Colon (tissue), 2 donors: ENCODE results near the gene ARHGAP25.

Experiments
- FAIRE-seq: peaks from 2 replicates; lab custom pipeline; 2012; peaks lifted over from hg19 to GRCh38; lab: Jason Lieb, UNC
- donor health status: control.
- donor health status: control.

ARHGAP25 gene

DNA sequence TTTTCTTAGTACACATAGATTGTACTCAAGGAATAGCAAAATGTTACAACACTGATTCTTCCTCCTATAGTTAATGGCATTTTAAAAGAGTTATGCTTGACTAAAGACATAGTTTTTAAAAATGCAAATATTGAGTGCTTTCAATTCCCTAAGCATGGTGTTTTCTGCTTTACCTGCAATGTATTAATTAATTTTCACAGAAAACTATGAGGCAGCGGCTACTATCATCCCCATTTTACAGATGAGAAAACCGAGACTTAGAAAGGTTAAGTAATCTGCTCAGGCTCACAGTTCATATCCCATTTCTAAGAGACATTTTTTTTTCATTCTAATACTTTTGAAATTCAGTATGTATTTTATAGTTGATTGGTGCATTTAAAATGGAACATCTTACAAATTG, 98.6 kb downstream of the ARHGAP25 start:
- FAIRE-seq: no peak

DNA sequence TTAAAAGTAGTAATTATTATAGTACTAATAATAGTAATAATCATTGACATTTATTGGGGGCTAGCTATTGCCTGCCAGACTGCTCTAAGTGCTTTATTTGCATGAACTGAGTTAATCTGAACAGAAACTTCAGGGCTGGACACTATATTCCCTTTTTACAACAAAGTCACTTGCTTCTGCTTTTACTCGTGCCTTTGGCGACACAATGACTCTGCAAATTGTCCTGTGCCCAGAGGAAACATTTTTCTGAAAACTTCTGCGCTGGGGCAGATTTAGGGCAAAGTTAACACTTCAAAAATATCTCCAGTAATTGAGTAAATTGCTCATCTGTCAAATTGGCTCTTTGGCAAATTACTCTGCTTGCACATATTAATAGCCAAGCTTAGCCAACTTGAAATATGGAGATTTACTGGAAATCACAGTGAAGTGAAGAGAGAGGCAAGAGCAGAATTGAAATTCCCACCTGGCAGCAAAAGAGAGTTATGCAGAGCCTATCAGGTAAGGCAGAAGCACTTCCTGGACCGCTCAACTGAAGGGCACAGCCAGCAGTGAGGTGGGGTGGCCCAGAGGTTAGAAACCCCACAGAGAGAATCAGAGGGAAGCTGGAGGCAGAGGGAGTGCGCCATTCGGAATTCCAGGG, 100.2 kb downstream of the ARHGAP25 start:
- no peak for FAIRE-seq

DNA sequence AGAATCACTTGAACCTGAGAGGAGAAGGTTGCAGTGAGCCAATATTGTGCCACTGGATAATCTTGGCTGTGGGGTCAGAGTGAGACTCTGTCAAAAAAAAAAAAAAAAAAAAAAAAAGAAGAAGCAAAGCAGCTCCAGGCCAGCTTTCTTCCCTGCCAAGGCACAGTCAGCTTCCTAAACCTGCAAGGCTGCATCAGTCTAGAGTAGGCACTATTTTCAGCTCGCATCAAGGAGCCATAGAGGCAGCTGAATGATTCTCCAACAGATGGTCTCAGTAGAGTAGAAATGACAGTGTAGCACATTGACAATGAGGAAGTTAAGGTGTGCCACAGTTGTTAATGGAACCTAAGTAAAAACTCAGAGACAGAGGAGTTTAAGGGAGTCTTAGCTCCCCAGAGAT, 101.0 kb downstream of the ARHGAP25 start:
- FAIRE-seq: no peak

DNA sequence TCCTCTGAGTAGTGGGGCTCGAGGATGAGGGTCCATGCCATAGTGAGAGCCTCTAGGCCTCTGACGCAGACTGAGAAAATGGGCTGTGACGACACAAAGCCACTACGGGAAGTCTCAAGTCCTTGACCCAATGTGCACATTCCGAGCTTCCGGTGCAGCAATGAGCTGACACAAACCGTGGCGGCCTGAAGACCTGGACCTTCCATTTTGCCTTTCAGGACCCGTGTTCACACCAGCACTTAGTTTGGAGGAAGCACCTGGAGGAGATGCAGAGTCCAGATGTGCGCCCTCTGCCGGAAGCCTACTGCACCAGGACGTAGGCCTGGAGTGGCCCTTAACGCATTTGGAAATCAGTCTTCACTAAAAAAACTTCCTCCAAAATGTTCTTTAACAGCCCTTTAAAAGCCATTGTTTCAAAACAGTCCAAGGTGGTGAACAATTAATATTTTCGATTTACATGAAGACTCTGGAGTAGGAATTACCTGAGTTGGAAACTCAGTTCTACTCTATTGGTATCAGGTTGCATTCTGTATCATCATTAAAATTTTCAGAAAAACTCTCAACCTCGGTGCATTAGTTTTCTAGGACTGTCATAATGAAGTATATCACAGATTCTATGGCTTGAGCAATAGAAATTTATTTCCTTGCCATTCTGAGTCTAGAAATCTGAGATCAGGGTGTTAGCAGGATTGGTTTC, 102.7 kb downstream of the ARHGAP25 start:
- FAIRE-seq: no peak

DNA sequence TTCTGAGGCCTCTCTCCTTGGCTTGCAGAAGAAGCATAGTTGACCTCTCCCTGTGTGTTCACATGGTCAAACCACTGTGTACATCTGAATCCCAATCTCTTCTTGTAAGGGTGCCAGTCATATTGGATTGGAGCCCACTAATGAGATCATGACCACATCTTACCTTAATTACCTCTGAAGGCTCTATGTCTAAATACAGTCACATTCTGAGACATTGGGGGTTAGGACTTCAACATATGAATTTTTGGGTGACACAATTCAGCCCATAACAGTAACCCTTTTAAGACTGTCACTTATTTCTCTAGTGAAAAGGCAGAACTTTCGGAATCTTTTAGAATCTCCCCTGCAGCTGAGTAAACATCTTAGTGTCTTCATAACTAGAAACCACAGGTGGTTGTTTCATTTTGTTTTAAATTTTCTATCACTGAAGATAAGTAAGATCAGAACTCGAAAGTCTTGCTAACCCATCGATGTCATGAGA, 103.3 kb downstream of the ARHGAP25 start:
- no peak for FAIRE-seq

DNA sequence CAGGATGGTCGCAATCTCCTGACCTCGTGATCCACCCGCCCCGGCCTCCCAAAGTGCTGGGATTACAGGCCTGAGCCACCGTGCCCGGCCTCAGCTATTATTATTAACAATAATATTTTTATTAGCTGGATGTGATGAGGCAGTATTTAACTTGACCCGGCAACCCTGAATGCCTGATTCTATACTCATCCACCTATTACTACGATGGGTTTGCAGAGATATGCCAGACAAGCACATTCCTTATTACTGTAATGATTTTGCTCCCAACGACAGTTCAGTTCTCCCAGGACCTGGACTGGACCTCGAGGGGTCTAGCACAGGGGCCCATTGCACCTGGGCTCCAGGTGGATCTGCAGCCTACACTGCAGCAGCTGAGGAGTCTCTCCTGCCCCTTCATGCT, 104.0 kb downstream of the ARHGAP25 start:
- no peak for FAIRE-seq

DNA sequence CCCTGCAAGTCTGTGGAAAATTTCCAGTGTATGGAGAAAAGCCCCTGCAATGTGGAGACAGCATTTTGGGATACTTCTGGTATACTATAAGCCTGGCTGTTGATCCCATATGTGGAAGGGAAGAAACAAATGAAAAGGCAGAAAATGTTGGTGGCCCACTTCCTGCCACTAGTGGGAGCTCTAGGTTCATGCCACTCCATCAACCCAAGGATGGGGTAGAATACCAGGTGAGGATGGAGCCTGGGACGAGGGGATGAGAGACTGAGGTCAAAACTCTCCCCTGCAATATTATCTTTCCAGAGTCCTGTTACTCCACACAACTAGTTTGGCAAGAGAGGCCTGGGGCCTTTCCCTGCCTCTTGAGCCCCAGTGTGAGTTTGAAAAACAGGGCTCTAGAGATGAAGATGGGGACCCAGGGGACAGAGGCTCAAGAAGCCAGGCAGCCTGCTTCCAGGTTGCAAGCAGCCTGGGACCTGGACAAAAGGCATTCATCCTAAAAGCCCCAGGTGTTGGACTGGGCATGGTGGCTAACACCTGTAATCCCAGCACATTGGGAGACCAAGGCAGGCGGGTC, 104.7 kb downstream of the ARHGAP25 start:
- no peak for FAIRE-seq

DNA sequence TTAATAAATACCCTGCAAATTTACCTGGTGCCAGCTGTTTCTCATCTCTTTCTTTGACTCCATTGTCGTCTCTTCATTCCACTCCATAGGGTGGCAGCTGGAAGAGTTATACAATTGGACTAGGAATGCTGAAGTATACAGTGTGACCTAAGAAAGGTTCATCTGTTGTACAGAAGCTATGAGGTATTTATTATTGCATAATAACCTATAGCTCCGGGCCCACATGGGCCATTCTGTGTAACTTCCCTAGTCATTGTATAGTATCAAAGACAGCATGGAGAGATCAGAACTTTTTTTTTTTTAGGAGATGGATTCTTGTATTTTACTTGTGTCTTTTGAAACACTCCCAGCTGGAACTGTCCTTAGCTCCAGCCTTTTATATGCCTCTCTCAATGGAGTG, 110.4 kb downstream of the ARHGAP25 start:
- FAIRE-seq: no peak

DNA sequence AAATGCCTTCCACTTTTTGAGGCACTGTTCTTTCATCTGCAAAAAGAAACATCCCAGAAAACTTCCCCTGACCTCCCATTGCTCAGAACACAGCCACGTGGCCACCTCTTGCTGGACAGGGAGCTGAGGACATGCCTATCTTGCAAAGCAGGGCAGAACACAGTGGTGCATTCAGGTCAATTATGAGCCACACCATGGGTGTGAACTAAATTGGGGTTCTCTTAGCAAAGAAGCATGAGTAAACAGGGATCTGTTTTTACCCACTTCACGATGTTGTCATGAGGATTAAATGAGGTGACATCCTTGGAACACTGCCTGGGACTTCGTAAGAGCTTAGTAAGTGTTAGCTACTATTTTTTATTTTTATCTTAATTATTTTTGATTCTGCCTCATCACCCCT, 111.5 kb downstream of the ARHGAP25 start:
- FAIRE-seq: no peak

DNA sequence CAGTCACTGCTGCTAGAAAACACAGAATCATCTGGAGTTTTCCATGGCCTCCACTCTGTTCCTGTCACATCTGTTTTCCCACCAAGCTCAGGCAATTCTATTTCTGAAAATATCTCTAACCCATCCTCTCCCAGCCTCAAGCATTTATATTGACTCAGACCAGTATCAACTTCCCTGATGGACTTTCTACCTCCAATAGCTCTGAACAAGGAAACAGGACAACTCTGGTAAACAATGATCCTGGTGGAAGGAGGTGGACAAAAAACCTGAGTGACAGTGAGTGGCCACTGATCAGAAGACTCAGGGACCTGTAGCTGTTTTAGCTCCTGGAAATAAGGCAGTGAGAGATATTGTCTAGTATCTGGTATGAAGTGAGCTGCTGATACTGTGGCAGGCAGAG, 113.1 kb downstream of the ARHGAP25 start:
- no peak for FAIRE-seq

DNA sequence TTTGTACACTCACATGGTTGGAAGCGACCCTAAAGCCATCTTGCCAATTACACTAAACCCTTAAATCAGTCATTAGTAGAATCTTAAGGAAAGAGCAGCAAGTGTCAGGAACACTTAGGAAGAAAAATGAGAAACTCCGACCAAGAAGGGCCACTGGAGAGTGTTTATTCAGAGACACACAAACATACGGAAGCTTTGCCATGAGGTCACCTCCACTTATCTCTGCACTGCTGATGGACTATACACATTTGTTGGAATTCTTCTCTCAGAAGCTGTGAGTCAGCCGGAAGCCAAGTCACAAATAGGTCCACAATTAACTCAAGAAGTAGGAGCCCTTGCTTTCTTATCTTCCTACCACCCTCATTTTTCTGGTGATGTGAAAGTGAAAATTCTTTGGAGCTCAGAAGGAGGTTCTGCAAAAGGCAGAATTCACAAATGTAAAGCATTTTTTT, 115.0 kb downstream of the ARHGAP25 start:
- no peak for FAIRE-seq

DNA sequence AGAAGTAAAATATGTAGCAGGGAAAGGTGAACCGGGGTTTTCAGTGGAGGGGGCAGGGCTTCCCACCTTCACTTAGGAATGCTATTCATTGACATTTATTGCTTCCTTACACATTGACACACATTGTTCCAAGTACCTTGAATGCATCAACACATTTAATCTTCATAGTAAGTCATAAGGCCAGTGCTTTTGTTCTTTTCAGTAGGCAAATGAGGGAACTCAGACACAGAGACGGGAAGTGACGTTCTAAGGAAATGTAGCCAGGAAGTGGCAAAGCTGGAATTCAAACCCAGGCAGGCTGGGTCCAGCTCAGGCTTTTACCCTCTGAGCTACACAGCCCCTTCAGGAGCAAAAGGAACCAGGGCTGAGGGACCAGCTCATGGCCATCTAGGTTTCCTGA, 115.9 kb downstream of the ARHGAP25 start:
- FAIRE-seq: no peak

DNA sequence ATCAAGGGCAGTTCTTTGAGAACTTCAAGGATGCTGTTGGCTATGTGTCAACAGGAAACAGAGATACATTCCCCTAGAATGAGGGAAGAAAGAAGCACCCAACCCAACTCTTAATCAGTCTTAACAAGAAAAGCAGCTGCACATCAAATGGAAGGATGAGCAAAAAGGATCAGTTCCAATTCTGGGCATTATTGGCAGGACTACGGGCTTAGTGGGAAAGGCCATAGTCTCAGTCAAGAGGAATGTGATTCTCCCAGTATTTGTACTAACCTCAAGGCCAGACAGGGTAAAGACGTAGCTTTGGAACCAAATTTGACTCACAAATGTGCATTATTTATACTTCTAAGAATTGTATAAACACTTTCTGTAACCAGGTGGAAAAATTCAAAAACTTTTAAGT, 118.4 kb downstream of the ARHGAP25 start:
- FAIRE-seq: no peak

DNA sequence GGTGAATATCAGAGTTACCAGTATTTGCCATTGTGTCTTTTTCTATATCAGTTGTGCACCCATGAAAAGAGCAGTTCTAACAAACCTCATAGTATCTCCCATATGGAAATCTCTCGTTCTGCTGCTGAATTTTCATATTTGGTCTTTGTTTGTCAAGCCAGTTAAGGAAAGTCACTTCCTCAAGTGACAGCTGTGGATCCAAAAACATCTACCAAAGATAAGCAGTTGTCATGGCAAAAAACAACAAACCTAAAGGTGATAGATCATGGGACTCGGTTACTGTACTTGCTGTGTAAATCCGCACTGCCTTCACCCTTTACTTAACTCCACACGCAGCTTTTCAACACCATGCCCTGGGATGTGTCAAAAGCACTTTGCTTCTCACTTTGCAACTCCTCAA, 119.3 kb downstream of the ARHGAP25 start:
- FAIRE-seq: no peak

DNA sequence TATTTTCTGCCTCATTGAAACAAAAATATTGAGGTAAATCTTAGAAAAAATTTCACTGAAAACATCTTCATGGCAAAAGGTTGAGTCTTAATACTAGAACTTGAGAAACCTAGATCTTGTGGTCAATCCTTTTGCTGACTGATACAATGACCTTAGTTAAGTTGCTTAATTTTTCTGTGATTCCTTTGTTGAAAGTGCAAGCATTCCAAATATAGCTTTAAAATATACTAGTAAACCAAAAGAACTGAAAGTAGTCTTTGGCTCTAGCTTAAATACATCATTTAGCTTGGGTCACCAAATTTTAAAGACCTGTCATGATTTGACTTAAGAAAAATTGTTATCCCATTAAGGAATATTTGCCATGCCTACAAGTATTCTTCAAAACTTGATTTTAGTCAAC, 119.9 kb downstream of the ARHGAP25 start:
- no peak for FAIRE-seq

DNA sequence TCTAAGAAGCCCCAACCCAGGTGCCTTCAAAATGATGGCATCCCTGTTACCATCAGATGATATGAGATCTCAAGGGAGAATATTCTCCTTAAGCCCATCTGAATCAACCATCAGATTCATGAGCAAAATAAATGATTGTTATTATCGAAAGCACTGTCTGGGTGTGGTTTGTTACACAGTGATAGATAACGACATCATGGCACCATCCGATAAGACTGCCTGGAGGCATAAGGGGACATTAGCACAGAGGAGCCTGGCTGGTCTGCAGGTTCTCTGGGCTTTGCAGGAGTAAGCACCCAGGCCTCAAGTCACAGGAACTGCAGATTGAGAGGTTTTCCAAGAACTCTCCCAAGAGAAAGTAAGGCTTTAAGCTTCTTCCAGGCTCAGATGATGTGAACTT, 120.9 kb downstream of the ARHGAP25 start:
- FAIRE-seq: no peak

DNA sequence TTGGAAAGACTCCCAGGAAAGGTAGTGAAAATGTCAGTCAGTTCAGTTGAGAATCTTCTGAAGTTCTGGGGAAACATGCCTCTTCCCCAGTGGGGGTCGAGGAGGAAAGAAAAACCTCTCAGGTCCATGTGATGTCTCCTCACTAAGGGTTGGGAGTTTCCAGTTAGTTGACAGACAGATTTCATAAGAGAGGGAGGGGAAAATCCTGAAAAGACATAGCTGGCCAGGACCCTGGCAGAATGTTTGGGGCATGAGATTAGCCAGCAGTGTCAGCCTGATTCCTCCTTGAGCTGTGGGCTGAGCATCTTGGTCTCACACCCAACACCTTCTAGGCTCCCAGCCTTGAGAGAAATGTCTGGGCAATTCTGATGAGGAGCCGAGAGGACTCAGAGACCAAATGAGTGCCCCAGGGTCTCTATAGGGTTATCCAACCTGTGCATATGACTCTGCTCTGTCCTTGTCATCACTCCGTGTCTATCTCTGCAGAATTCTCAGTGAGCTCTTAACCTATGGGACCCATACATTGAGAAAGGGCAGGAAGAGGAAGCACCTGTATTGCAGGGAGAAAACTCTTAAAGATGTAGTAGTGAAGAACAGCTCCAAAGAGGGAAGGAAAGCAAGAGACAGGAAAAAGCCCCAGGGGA, 122.7 kb downstream of the ARHGAP25 start:
- no peak for FAIRE-seq

DNA sequence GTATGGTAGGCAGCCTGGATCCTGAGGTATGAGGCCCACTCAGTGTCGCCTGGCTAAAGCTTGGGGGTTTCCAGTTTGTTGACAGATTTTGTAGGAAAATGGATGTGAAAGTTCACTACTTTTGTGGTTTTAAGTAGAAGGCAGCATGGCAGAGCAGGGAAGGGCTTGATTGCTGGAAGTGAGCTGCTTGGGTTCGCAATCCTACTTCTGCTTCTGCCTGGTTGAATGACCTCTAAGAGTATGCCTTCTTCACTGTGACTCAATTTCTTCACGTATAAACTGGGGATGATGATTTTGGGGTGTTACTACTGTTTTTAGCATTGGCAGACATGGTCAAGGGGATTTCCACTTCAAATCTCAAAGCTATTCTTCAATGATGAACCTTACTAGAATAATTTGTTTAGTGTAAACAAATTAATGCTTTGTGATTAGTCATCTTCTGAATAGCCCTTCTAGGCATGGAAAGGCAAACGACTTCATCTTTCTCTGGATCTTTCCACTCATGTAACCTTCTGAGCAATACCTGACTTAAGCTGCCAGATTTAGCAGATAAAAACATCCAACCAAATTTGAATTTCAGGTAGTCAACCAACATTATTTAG, 123.3 kb downstream of the ARHGAP25 start:
- no peak for FAIRE-seq

DNA sequence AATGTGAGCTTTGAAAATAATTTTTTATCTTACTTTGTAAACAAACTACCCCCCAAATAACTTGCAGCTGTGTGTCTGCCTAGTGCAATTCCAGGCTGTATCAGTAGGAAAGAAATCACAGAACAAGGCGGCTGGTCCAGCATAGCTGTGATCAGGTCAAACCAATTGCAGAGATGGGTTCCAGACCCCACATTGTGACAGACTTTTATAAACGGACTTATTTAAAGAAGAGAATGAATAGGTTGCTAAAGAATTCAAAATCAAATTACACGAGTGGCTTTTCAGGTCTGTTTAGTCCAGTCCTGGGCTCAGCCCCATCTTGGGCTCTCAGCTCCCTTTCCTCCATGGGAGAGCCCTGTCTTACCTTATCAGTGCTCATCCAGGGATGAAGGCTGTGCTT, 125.5 kb downstream of the ARHGAP25 start:
- FAIRE-seq: no peak

DNA sequence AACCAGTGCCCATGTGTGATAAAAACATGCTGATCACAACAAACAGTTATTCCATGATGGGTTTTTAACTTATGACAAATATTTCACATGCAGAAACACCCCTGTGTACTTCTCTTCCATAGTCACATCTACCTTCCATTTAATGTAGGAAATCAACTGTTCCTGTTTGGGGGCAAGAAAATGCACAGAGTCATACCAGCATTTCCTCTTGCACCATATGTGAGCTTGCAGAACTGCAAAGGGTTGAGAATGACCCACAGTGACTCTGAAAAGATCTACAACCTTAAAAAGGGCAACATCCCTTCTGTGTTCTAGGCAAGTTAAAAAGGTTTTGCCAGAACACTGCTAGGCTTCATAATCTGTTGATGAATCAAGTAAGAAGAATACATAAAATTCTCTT, 126.7 kb downstream of the ARHGAP25 start:
- FAIRE-seq: no peak

DNA sequence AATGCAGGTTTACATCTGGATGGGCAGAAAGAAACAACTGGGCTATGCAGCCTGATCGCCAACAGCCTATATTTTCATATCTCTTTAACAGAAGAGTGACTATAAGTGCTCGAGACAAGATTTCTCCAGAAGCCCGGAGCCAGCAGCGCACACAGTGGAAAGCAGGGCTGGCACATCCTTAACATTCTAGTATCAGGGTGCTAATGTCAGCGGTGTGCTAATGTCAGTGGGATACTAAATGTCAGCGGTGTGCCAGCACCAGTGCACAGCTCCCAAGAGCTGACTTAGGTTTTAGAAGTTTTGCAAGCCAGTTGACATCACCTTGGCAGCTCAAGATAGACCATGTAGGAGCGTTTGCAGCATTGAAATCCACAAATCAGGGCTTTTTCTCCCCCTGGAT, 128.3 kb downstream of the ARHGAP25 start:
- FAIRE-seq: no peak

DNA sequence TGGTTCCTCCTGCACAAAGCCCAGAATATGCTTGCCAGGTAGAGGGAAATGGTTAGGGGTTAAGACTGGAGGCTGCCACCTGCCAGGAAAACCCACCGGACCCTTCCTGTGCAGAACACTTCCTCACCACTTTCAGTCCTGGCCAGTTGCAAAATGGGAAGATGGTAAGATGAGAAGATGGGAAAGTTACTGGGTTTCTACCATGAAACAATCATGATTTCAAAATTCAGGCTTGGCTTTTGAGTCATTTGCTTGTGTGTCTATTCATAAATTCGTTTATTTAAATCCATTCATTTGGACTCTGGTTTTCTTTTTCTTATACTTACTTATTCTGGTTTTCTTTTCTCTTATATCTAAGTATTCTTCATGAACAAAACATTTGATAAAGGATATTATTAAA, 129.4 kb downstream of the ARHGAP25 start:
- FAIRE-seq: no peak

DNA sequence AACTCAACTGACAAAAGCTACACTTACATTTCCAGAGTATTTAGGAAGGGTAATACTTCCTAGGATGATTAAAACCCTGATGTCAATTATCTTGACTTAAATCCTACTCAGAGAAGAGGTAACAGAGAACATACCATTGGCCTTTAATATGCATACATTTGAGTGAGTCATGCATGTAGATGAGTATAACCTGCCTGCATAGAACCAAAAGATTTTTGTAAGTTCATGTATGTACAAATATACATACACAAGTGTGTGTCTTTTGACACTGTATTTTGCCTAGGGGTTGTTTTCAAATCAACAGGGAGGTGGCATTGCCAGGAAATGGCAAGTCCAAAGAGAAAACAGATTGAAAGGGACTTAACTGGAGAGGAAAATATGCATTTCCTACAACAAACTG, 130.5 kb downstream of the ARHGAP25 start:
- FAIRE-seq: no peak
